ENCODE results near the gene DYSF.

- TF ChIP-seq CTCF (IDR thresholded peaks at IDR 0.05) (no peak), EZH2 (IDR thresholded peaks at IDR 0.05; ENCODE audit: borderline replicate concordance, insufficient read depth, low read depth, low read length, poor library complexity, severe bottlenecking) (no peak)
Measured at GRCh38 chr2:71457123-71457915, 4.0 kb downstream of the DYSF start.

All from B cell (primary cell).